Kidney capillary endothelial cell (primary cell): ENCODE measurements around the gene UXS1.

Experiments used
- DNase-seq: peaks from one replicate; pipeline ENCODE4 v3.0.0-alpha.2; 2018; ENCODE audit warnings: low spot score

UXS1 gene

DNA sequence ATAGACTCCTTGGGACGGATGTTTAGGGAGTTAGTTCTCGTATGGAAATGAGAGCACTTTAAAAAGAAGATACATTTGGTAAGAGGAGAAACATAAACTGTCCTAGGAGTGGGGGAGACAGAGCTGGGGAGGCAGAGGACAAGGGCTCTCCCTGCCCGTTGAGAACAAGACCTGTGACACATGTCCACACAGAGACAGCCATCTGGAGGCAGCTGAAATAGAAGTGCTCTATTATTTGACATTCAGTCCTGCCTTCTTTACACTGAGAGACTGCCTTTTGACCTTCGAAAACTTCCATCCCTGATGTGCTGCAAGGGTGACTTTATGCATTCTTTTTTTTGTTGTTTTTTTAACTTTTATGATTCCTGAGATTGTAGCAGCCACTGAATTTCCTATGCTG lies 150.1 kb downstream of the UXS1 start:
- DNase-seq: no peak
